A673 (cell line): ENCODE results near the gene CNTLN. TPM values are rescaled to one million over a fixed set of nuclear protein-coding genes. Genes with fewer than 3 reads are reported as not detected.
A peak's percentile ranks its signal among the peaks of the same experiment; 100 is the strongest.

Source experiments
- BruUV-seq: library from RNA; stranded (reverse); fragments of 400-500 nt; replicated peaks from 2 replicates; lab custom pipeline; 2021; lab: Mats Ljungman, UMichigan
- CTCF ChIA-PET: fragments of 300-600 bp; sonication (Branson Sonifier 250); formaldehyde crosslinking; loops from one replicate; lab custom pipeline; 2022; ENCODE audit warnings: antibody characterized with exemption; lab: Charles Lee
- POLR2A ChIA-PET: fragments of 300-600 bp; sonication (Branson Sonifier 250); formaldehyde crosslinking; loops from one replicate; lab custom pipeline; 2022; ENCODE audit warnings: antibody characterized with exemption; ENCODE audit not compliant: low non-redundant PET; lab: Charles Lee
- DNase-seq: peaks from one replicate; pipeline ENCODE4 v3.0.0-alpha.2; 2015; ENCODE audit warnings: low spot score
- H3K27ac ChIP-seq: fragments of 200-600 bp; sonication (generic); 2 replicates; pipeline ENCODE4 v1.5.1; 2016; ENCODE audit warnings: mixed run types, low read depth, mild to moderate bottlenecking, mixed read lengths, antibody characterized with exemption, low read length; ENCODE audit not compliant: poor library complexity, severe bottlenecking
- H3K27me3 ChIP-seq: fragments of 200-600 bp; sonication (generic); replicated peaks from 2 replicates; pipeline ENCODE4 v1.6.1; 2017; ENCODE audit warnings: mixed run types, low read depth, mild to moderate bottlenecking, mixed read lengths, antibody characterized with exemption, low read length; ENCODE audit not compliant: insufficient read depth, poor library complexity
- H3K36me3 ChIP-seq: fragments of 200-600 bp; sonication (generic); 2 replicates; pipeline ENCODE4 v1.6.1; 2016; ENCODE audit warnings: mixed run types, mild to moderate bottlenecking, mixed read lengths, antibody characterized with exemption, low read length; ENCODE audit not compliant: insufficient read depth, poor library complexity, severe bottlenecking
- H3K4me1 ChIP-seq: fragments of 200-600 bp; sonication (generic); 2 replicates; pipeline ENCODE4 v1.6.1; 2017; ENCODE audit warnings: mixed run types, mild to moderate bottlenecking, mixed read lengths, antibody characterized with exemption, low read length; ENCODE audit not compliant: insufficient read depth, poor library complexity, severe bottlenecking
- H3K4me3 ChIP-seq: fragments of 200-600 bp; sonication (generic); 2 replicates; pipeline ENCODE4 v1.5.1; 2016; ENCODE audit warnings: low read depth, mixed run types, mild to moderate bottlenecking, mixed read lengths, low read length; ENCODE audit not compliant: poor library complexity, severe bottlenecking
- H3K9me3 ChIP-seq: fragments of 200-600 bp; sonication (generic); 2 replicates; pipeline ENCODE4 v1.6.1; 2016; ENCODE audit warnings: mixed run types, low read depth, mild to moderate bottlenecking, mixed read lengths, antibody characterized with exemption, low read length; ENCODE audit not compliant: poor library complexity, severe bottlenecking
- EZH2 ChIP-seq: fragments of 200-600 bp; sonication (generic); IDR thresholded peaks from 2 replicates; pipeline ENCODE4 v1.6.1; 2017; ENCODE audit warnings: borderline replicate concordance, low read depth, mild to moderate bottlenecking, mixed read lengths, antibody characterized with exemption, low read length; ENCODE audit not compliant: poor library complexity, severe bottlenecking
- intact Hi-C: fragments of 100-400 bp; cut with micrococcal nuclease; formaldehyde crosslinking; loops from one replicate; pipeline ENCODE4 v1.10.0; 2022; ENCODE audit not compliant: unreplicated experiment
- total RNA-seq: library from RNA; stranded (reverse); gene quantifications from 2 replicates; pipeline ENCODE4 v1.2.3, GENCODE V29; 2021
- TF ChIP-seq, protein P1 (sequence below): fragments of 300-800, 200-600 bp; sonication (generic); conservative IDR thresholded peaks from 2 replicates; pipeline ENCODE4 v1.5.1; 2017; ENCODE audit warnings: low read depth, mild to moderate bottlenecking, antibody characterized with exemption, low read length, moderate library complexity, mixed read lengths

The CNTLN gene
- total RNA-seq, 1 experiment from 2014 or later = 6.6 TPM

GRCh38 chr9:17116400-17116837, 18.4 kb upstream of the CNTLN start:
- H3K4me1 ChIP-seq = no peaks in the 10 kb centered on the region
- POLR2A ChIA-PET = no interaction called here
- intact Hi-C loops = loop anchor here (2.0 kb wide), 2 partner anchors 286 to 346 kb away; no protein-coding TSS in a partner anchor
- DNase-seq = peak; percentile 48
- H3K4me3 ChIP-seq = no peak overlapping the region
- no peak overlapping the region for H3K27ac ChIP-seq
- CTCF ChIA-PET = interaction anchor here (1.0 kb wide), 1 partner anchor 286 kb away, joined by 3 read pairs; no protein-coding TSS in a partner anchor
- no peaks in the 10 kb centered on the region for H3K36me3 ChIP-seq
- H3K27me3 ChIP-seq = no peaks in the 10 kb centered on the region
- no peaks in the 10 kb centered on the region for H3K9me3 ChIP-seq
- TF ChIP-seq EZH2 = no peak
- TF ChIP-seq, protein P1, sequence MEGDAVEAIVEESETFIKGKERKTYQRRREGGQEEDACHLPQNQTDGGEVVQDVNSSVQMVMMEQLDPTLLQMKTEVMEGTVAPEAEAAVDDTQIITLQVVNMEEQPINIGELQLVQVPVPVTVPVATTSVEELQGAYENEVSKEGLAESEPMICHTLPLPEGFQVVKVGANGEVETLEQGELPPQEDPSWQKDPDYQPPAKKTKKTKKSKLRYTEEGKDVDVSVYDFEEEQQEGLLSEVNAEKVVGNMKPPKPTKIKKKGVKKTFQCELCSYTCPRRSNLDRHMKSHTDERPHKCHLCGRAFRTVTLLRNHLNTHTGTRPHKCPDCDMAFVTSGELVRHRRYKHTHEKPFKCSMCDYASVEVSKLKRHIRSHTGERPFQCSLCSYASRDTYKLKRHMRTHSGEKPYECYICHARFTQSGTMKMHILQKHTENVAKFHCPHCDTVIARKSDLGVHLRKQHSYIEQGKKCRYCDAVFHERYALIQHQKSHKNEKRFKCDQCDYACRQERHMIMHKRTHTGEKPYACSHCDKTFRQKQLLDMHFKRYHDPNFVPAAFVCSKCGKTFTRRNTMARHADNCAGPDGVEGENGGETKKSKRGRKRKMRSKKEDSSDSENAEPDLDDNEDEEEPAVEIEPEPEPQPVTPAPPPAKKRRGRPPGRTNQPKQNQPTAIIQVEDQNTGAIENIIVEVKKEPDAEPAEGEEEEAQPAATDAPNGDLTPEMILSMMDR = peak; percentile 53
- no TSS peak for BruUV-seq

GRCh38 chr9:17117372-17117771, 17.5 kb upstream of the CNTLN start:
- CTCF ChIA-PET = no interaction called here

GRCh38 chr9:17120203-17120602, 14.6 kb upstream of the CNTLN start:
- ChIA-PET POLR2A (no interaction called here), CTCF (no interaction called here)
- no peak for DNase-seq
- no peaks in the 10 kb centered on the region for H3K27me3 ChIP-seq
- H3K9me3 ChIP-seq = no peaks in the 10 kb centered on the region
- no peaks in the 10 kb centered on the region for H3K36me3 ChIP-seq
- no peaks in the 10 kb centered on the region for H3K4me1 ChIP-seq
- no peak for TF ChIP-seq EZH2
- TF ChIP-seq, protein P1 = no peak
- no peak overlapping the region for H3K4me3 ChIP-seq
- no peak overlapping the region for H3K27ac ChIP-seq
- BruUV-seq = no TSS peak
- intact Hi-C loops = no loop called here

More at GRCh38 chr9:17117372-17117771, 17.5 kb upstream of the CNTLN start:
- intact Hi-C loops = loop anchor here (2.0 kb wide), 2 partner anchors 285 to 345 kb away; no protein-coding TSS in a partner anchor
- H3K4me1 ChIP-seq = no peaks in the 10 kb centered on the region
- no peaks in the 10 kb centered on the region for H3K36me3 ChIP-seq
- no peaks in the 10 kb centered on the region for H3K27me3 ChIP-seq
- H3K27ac ChIP-seq = no peak overlapping the region
- BruUV-seq = no TSS peak
- no peak for DNase-seq
- TF ChIP-seq, protein P1 = no peak
- TF ChIP-seq EZH2 = no peak
- no peaks in the 10 kb centered on the region for H3K9me3 ChIP-seq
- no peak overlapping the region for H3K4me3 ChIP-seq
- POLR2A ChIA-PET = no interaction called here
